B cell (primary cell): ENCODE data around the gene ORMDL3. TPM values are rescaled to one million over a fixed set of nuclear protein-coding genes. Genes with fewer than 3 reads are reported as not detected.

Experiments used
- ATAC-seq: fragments of 200-7000 bp; cut with Tn5 transposase; one replicate; pipeline ENCODE4 v1.10.0; 2021; ENCODE audit warnings: low read depth, mild to moderate bottlenecking, moderate number of reproducible peaks, moderate library complexity
- CTCF ChIA-PET: fragments of 350-600 bp; sonication (Branson Sonifier 250); formaldehyde crosslinking; loops from one replicate; lab custom pipeline; 2021; ENCODE audit warnings: antibody characterized with exemption, inconsistent platforms; lab: Charles Lee
- POLR2A ChIA-PET: fragments of 350-600 bp; sonication (Branson Sonifier 250); formaldehyde crosslinking; loops from one replicate; lab custom pipeline; 2021; ENCODE audit warnings: antibody characterized with exemption; lab: Charles Lee
- DNase-seq: peaks from one replicate; pipeline ENCODE4 v3.0.0; 2013
- H2AFZ ChIP-seq: 2 replicates; pipeline ENCODE4 v1.6.1; 2012; ENCODE audit warnings: mild to moderate bottlenecking, low read depth, low read length; ENCODE audit not compliant: insufficient read depth, poor library complexity, severe bottlenecking
- H3K27ac ChIP-seq, 2 donors: 1 replicate in 1 of 2; 2 replicates in 1 of 2; pipeline ENCODE4 v1.5.1; 2012 to 2013; ENCODE audit warnings: low read length in 2 of 2, mild to moderate bottlenecking in 2 of 2, moderate library complexity in 1 of 2
- H3K27me3 ChIP-seq, 4 experiments: fragments of 200-600 bp in 1 of 4; sonication (generic) in 1 of 4; replicated peaks in 1 of 4; 1 replicate in 2 of 4; 2 replicates in 2 of 4; pipeline versions ENCODE4 v1.6.1 to v1.7.0; 2013 to 2016; ENCODE audit warnings: low read length in 3 of 4, mild to moderate bottlenecking in 2 of 4, mixed read lengths in 1 of 4, moderate library complexity in 1 of 4; ENCODE audit not compliant: insufficient read depth in 4 of 4, control insufficient read depth in 3 of 4; ENCODE audit errors: control extremely low read depth in 1 of 4
- H3K36me3 ChIP-seq, 2 experiments: replicated peaks in 1 of 2; 1 replicate in 1 of 2; 2 replicates in 1 of 2; pipeline versions ENCODE4 v1.6.1 to v1.7.1; 2013; ENCODE audit warnings: low read length in 1 of 2; ENCODE audit not compliant: insufficient read depth in 2 of 2, control insufficient read depth in 1 of 2; ENCODE audit errors: control extremely low read depth in 1 of 2, extremely low read depth in 1 of 2
- H3K4me1 ChIP-seq, 2 donors: fragments of 200-600 bp in 1 of 2; sonication (generic) in 1 of 2; 1 replicate in 1 of 2; 2 replicates in 1 of 2; pipeline versions ENCODE4 v1.5.1 to v1.6.1; 2013 to 2017; ENCODE audit warnings: low read length in 2 of 2; ENCODE audit not compliant: control insufficient read depth in 2 of 2, insufficient read depth in 2 of 2
- H3K4me2 ChIP-seq: replicated peaks from 2 replicates; pipeline ENCODE3; 2012; ENCODE audit warnings: mild to moderate bottlenecking, low read depth, low read length; ENCODE audit not compliant: poor library complexity, severe bottlenecking
- H3K4me3 ChIP-seq, 5 experiments: fragments of 200-600 bp in 1 of 5; sonication (generic) in 1 of 5; 1 replicate in 3 of 5; 2 replicates in 2 of 5; pipeline versions ENCODE4 v1.5.1 to v1.7.0; 2011 to 2016; ENCODE audit warnings: low read length in 4 of 5, mild to moderate bottlenecking in 4 of 5, low read depth in 2 of 5, control low read depth in 1 of 5, moderate library complexity in 1 of 5; ENCODE audit not compliant: insufficient read depth in 1 of 5; ENCODE audit errors: control extremely low read depth in 1 of 5, extremely low read depth in 1 of 5
- H3K79me2 ChIP-seq: fragments of 200-600 bp; sonication (generic); one replicate; pipeline ENCODE4 v1.6.0; 2016; ENCODE audit warnings: low read length; ENCODE audit not compliant: control insufficient read depth, insufficient read depth
- H3K9ac ChIP-seq: fragments of 200-600 bp; sonication (generic); 2 replicates; pipeline ENCODE4 v1.6.1; 2017; ENCODE audit warnings: mild to moderate bottlenecking, low read length, moderate library complexity
- H3K9me3 ChIP-seq, 3 donors: one replicate each; pipeline versions ENCODE4 v1.6.1 to v1.7.1; 2013; ENCODE audit warnings: low read length in 2 of 3; ENCODE audit not compliant: control insufficient read depth in 2 of 3, insufficient read depth in 1 of 3; ENCODE audit errors: control extremely low read depth in 1 of 3
- H4K20me1 ChIP-seq: 2 replicates; pipeline ENCODE4 v1.6.0; 2012; ENCODE audit warnings: mild to moderate bottlenecking, low read length; ENCODE audit not compliant: insufficient read depth, control insufficient read depth, poor library complexity, severe bottlenecking
- H3K27ac Mint-ChIP-seq: one replicate; pipeline ENCODE4 v1.8.0; 2021; ENCODE audit warnings: mixed read lengths
- H3K27me3 Mint-ChIP-seq: one replicate; pipeline ENCODE4 v1.8.0; 2021; ENCODE audit warnings: mixed read lengths
- H3K4me1 Mint-ChIP-seq: one replicate; pipeline ENCODE4 v1.8.0; 2021; ENCODE audit warnings: mixed read lengths
- H3K4me3 Mint-ChIP-seq: one replicate; pipeline ENCODE4 v1.8.0; 2021; ENCODE audit warnings: mixed read lengths
- H3K9me3 Mint-ChIP-seq: one replicate; pipeline ENCODE4 v1.8.0; 2022; ENCODE audit warnings: mixed read lengths; ENCODE audit not compliant: insufficient read depth
- EZH2 ChIP-seq: IDR thresholded peaks from 2 replicates; pipeline ENCODE4 v1.6.1; 2012; ENCODE audit warnings: borderline replicate concordance, low read depth, mild to moderate bottlenecking, moderate library complexity, low read length; ENCODE audit not compliant: insufficient read depth, poor library complexity, severe bottlenecking
- WGBS: methylation state at CpG from one replicate; pipeline ENCODE4 v1.1.5; 2013; ENCODE audit warnings: missing lambda C conversion rate; ENCODE audit not compliant: insufficient coverage; 5-methylcytosine and 5-hydroxymethylcytosine counted together
- intact Hi-C: fragments of 100-400 bp; cut with micrococcal nuclease; formaldehyde crosslinking; loops from one replicate; pipeline ENCODE4 v1.10.0; 2022
- polyA plus RNA-seq: library from polyadenylated mRNA; depleted of rRNA; stranded (reverse); fragments of >200 nt; gene quantifications from 2 replicates; pipeline ENCODE4 v1.2.3, GENCODE V29; 2012
- total RNA-seq, 2 donors: library from RNA; stranded (reverse); fragments of 120-200 nt in 1 of 2; gene quantifications; 1 replicate in 1 of 2; 2 replicates in 1 of 2; pipeline versions ENCODE4 v1.2.3 to v1.2.4, GENCODE V29; 2013 to 2022
- TF ChIP-seq, protein P1 (sequence below): fragments of 200-600 bp; IDR thresholded peaks from one replicate; pipeline ENCODE4 v1.8.0; 2022; ENCODE audit warnings: antibody characterized with exemption, mild to moderate bottlenecking

Gene ORMDL3
- total and polyA plus RNA-seq, 2 donors (not counting 1 experiment from before 2014, with no cell fraction given) = 51.8 to 90.6 TPM

DNA sequence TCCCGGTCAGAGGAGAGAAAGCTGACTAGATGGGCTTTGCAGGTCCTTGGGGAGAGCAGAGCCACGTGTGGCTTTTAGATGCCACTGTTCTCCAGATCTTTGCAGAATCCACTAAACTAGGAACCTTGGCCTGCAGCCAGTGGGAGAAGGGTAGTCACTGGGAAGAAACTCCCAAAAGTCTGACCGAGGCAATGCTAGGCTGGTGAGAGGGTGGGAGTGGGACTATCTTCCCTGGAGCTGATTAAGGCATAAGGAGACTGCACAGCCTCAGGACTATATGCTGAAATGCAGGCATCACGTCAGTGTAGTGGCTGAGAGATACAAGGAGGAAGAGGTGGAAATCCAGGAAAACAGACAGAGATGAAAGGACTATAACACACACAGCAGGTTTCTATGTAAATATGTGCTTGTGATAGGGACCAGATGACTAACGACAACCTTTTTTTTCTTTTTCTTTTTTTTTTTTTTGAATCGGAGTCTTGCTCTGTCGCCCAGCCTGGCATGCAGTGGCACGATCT, 33.2 kb upstream of the ORMDL3 start:
- 97% methylated on average over 5 of the region's 8 CpGs for WGBS
- Histone ChIP-seq H3K27me3 (no peaks in the 10 kb centered on the region), H3K4me2 (no peak overlapping the region), H3K27ac (no peak overlapping the region), H4K20me1 (no peaks in the 10 kb centered on the region), H3K9me3 (no peaks in the 10 kb centered on the region), H3K9ac (no peak overlapping the region), H3K36me3 (no peaks in the 10 kb centered on the region), H3K79me2 (peaks cover 3% of the 10 kb centered on the region), H3K4me1 (peaks cover 14 to 16% of the 10 kb centered on the region in 2 donors), H2AFZ (no peak overlapping the region), H3K4me3 (no peak overlapping the region)
- peaks cover 10% of the 10 kb centered on the region for H3K4me1 Mint-ChIP-seq
- DNase-seq (no peak), ATAC-seq (no peak)
- POLR2A ChIA-PET = no interaction called here
- no peak overlapping the region for H3K4me3 Mint-ChIP-seq
- intact Hi-C loops = no loop called here
- peak overlapping the region; percentile 46 for H3K27ac Mint-ChIP-seq
- no peaks in the 10 kb centered on the region for H3K9me3 Mint-ChIP-seq
- no peak for TF ChIP-seq EZH2
- TF ChIP-seq, protein P1, sequence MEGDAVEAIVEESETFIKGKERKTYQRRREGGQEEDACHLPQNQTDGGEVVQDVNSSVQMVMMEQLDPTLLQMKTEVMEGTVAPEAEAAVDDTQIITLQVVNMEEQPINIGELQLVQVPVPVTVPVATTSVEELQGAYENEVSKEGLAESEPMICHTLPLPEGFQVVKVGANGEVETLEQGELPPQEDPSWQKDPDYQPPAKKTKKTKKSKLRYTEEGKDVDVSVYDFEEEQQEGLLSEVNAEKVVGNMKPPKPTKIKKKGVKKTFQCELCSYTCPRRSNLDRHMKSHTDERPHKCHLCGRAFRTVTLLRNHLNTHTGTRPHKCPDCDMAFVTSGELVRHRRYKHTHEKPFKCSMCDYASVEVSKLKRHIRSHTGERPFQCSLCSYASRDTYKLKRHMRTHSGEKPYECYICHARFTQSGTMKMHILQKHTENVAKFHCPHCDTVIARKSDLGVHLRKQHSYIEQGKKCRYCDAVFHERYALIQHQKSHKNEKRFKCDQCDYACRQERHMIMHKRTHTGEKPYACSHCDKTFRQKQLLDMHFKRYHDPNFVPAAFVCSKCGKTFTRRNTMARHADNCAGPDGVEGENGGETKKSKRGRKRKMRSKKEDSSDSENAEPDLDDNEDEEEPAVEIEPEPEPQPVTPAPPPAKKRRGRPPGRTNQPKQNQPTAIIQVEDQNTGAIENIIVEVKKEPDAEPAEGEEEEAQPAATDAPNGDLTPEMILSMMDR = no peak
- H3K27me3 Mint-ChIP-seq = peaks cover 5% of the 10 kb centered on the region
- CTCF ChIA-PET = interaction anchor here (3.5 to 4.9 kb wide), 2 partner anchors 18 to 87 kb away, joined by 31 to 97 read pairs; partner anchors contain the start of gene PSMD3

DNA sequence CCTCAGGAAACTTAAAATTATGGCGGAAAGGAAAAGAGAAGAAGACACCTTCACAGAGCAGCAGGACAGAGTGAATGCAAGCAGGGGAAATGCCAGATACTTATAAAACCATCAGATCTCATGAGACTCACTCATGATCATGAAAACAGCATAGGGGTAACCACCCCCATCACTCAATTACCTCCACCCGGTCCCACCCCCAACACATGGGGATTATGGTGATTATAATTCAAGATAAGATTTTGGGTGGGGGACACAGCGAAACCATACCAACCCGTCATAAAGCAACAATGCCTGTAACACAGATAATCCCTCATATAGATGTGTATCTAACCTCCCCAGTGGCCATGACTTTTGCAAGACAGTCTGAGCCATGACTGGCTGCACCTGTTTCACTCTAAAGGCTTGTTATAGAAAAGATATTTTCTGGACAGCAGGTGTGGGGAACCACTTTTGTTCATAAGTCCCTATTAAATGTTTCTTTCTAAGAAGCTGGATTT, 28.4 kb upstream of the ORMDL3 start:
- no CpG with 5 or more reads among the region's 4 CpGs for WGBS
- H3K4me3 Mint-ChIP-seq = no peak overlapping the region
- Histone ChIP-seq H3K9ac (no peak overlapping the region), H4K20me1 (no peaks in the 10 kb centered on the region), H3K4me1 (peaks cover 18 to 34% of the 10 kb centered on the region in 2 donors), H3K79me2 (peaks cover 3% of the 10 kb centered on the region), H3K4me3 (no peak overlapping the region), H3K27me3 (no peaks in the 10 kb centered on the region), H3K27ac (no peak overlapping the region), H3K9me3 (no peaks in the 10 kb centered on the region), H3K36me3 (no peaks in the 10 kb centered on the region), H3K4me2 (no peak overlapping the region), H2AFZ (no peak overlapping the region)
- H3K4me1 Mint-ChIP-seq = peaks cover 20% of the 10 kb centered on the region
- ATAC-seq (no peak), DNase-seq (no peak)
- intact Hi-C loops = loop anchor here (10.0 kb wide), 1 partner anchor 99 kb away; the partner anchor contains the start of gene MED24
- no peaks in the 10 kb centered on the region for H3K9me3 Mint-ChIP-seq
- POLR2A ChIA-PET = interaction anchor here (0.6 kb wide), 1 partner anchor 40 kb away, joined by 3 read pairs; no protein-coding TSS in a partner anchor
- H3K27me3 Mint-ChIP-seq = no peaks in the 10 kb centered on the region
- no peak overlapping the region for H3K27ac Mint-ChIP-seq
- CTCF ChIA-PET = interaction anchor here (1.1 to 4.9 kb wide), 4 partner anchors 23 to 334 kb away, joined by 3 to 97 read pairs (median 10); partner anchors contain the start of gene PSMD3
- no peak for TF ChIP-seq EZH2
- TF ChIP-seq, protein P1 = no peak
